ENCODE measurements around the gene PDCL2.

- TF ChIP-seq EZH2 (IDR thresholded peaks at IDR 0.05; ENCODE audit: low read depth, low read length, severe bottlenecking): no peak
- TF ChIP-seq CTCF (IDR thresholded peaks at IDR 0.05; ENCODE audit: control extremely low read depth in 1 of 3, insufficient read depth in 1 of 3, low read depth in 1 of 3, low read length in 3 of 3): no peak
- no peak for TF ChIP-seq HDAC2 (IDR thresholded peaks at IDR 0.05; ENCODE audit: borderline replicate concordance in 1 of 2, low read depth in 2 of 2, low read length in 2 of 2)
- no peak for TF ChIP-seq E2F6 (IDR thresholded peaks at IDR 0.05)
- TF ChIP-seq JUND (IDR thresholded peaks at IDR 0.05; ENCODE audit: low read length): no peak
- TF ChIP-seq, protein P1, sequence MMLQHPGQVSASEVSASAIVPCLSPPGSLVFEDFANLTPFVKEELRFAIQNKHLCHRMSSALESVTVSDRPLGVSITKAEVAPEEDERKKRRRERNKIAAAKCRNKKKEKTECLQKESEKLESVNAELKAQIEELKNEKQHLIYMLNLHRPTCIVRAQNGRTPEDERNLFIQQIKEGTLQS (IDR thresholded peaks at IDR 0.05; ENCODE audit: insufficient read depth, low read depth, low read length): no peak
- TF ChIP-seq GABPA (IDR thresholded peaks at IDR 0.05; ENCODE audit: borderline replicate concordance, insufficient read depth, low read length): no peak
These were observed 41.9 kb upstream of the PDCL2 start for GRCh38 chr4:55633903-55634302.

Measured in H1 (cell line).